ENCODE measurements around the gene RBL2. TPM values are rescaled to one million over a fixed set of nuclear protein-coding genes. Genes with fewer than 3 reads are reported as not detected.
"Not testable (repeated sequence)": the region's sequence is repeated elsewhere in the genome, so short reads cannot be mapped to it uniquely, and the experiment has no call there.

Gene RBL2
- total and polyA plus RNA-seq, 2 donors (not counting 3 experiments of a cell fraction or from before 2014, with no cell fraction given), result 22.5 to 30.7 TPM

DNA sequence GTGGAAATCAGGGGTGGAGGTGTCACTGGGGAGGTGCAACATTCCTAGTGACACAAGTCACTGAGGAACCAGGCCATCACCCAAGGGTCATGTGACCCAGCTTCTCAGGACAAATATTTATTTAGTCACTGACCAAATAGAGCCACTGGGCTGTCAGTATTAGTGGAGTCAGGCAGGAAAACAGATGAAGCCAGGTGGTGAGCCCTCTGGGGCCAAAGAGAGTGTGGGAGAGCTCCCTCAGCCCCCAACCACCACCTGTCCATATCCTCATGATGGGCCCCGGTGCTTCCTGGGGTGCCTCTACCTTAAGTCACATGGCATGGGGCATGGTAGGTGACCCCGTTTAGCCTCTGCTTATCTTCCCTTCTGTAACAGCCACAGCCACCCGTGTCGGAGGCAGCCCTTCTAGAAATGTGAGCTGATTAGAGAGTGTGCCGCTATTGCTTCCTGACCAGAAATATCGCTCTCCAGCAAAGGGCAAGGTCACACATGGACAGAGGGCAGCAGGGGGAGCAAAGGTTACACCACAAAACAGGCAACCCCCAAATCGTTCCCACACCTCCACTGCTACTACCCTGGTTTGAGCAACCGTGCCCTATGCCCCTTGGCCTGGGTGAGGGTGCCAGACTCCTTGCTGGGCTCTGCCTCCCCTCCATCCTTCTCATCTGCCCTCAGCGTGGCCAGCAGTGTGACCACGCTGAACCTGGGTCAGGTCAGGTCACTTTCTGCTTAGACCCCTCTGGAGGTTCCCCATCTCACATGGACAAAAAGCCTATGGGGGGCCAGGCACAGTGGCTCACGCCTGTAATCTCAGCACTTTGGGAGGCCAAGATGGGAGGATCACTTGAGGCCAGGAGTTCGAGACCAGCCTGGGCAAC is 77.4 kb downstream of the RBL2 start:
- DNase-seq (ENCODE audit: low read depth, low spot score) (no peak), FAIRE-seq (no peak)
- H3K9ac ChIP-seq (replicated peaks; ENCODE audit: extremely low read depth, insufficient read depth, low read length), result no peak overlapping the region
- no peak overlapping the region for H3K4me2 ChIP-seq (ENCODE audit: insufficient read depth, low read length)
- CTCF ChIA-PET, result no interaction called here
- no peaks in the 10 kb centered on the region for H3K36me3 ChIP-seq (ENCODE audit: control insufficient read depth in 2 of 2, extremely low read depth in 1 of 2, insufficient read depth in 2 of 2, low read length in 2 of 2)
- H3K27me3 ChIP-seq (ENCODE audit: control insufficient read depth in 2 of 2, insufficient read depth in 2 of 2, low read length in 2 of 2), result no peaks in the 10 kb centered on the region
- no peak overlapping the region for H3K4me3 ChIP-seq (replicated peaks in 1 of 3; ENCODE audit: insufficient read depth in 1 of 3, low read depth in 1 of 3, low read length in 3 of 3)
- H4K20me1 ChIP-seq (replicated peaks; ENCODE audit: control insufficient read depth, extremely low read depth, insufficient read depth, low read length), result no peaks in the 10 kb centered on the region
- no TSS peak for BruUV-seq (replicated peaks)
- no peak overlapping the region for H2AFZ ChIP-seq (ENCODE audit: low read depth, low read length)
- no peaks in the 10 kb centered on the region for H3K79me2 ChIP-seq (ENCODE audit: control insufficient read depth, insufficient read depth, low read length)
- intact Hi-C loops (cut with micrococcal nuclease), result loop anchor here (5.0 kb wide), 1 partner anchor 184 kb away; no protein-coding TSS in a partner anchor
- TF ChIP-seq, protein P1, sequence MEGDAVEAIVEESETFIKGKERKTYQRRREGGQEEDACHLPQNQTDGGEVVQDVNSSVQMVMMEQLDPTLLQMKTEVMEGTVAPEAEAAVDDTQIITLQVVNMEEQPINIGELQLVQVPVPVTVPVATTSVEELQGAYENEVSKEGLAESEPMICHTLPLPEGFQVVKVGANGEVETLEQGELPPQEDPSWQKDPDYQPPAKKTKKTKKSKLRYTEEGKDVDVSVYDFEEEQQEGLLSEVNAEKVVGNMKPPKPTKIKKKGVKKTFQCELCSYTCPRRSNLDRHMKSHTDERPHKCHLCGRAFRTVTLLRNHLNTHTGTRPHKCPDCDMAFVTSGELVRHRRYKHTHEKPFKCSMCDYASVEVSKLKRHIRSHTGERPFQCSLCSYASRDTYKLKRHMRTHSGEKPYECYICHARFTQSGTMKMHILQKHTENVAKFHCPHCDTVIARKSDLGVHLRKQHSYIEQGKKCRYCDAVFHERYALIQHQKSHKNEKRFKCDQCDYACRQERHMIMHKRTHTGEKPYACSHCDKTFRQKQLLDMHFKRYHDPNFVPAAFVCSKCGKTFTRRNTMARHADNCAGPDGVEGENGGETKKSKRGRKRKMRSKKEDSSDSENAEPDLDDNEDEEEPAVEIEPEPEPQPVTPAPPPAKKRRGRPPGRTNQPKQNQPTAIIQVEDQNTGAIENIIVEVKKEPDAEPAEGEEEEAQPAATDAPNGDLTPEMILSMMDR (IDR thresholded peaks at IDR 0.05; ENCODE audit: extremely low read depth in 1 of 2, insufficient read depth in 1 of 2, low read depth in 1 of 2, low read length in 2 of 2), result no peak
- TF ChIP-seq EZH2 (IDR thresholded peaks at IDR 0.05; ENCODE audit: borderline replicate concordance, low read depth, low read length, severe bottlenecking) (no peak), POLR2A (IDR thresholded peaks at IDR 0.05; ENCODE audit: low read depth, low read length) (no peak), POLR2AphosphoS5 (IDR thresholded peaks at IDR 0.05; ENCODE audit: insufficient read depth, low read depth, low read length) (no peak), JUN (IDR thresholded peaks at IDR 0.05; ENCODE audit: borderline replicate concordance, insufficient read depth, insufficient read length, low read depth) (no peak), FOS (IDR thresholded peaks at IDR 0.05; ENCODE audit: borderline replicate concordance, insufficient read depth, low read length) (no peak), MYC (IDR thresholded peaks at IDR 0.05; ENCODE audit: low read depth, low read length) (no peak), GATA2 (IDR thresholded peaks at IDR 0.05; ENCODE audit: insufficient read depth, insufficient read length, low read depth, low read length) (no peak)
- TF ChIP-seq, protein P2, sequence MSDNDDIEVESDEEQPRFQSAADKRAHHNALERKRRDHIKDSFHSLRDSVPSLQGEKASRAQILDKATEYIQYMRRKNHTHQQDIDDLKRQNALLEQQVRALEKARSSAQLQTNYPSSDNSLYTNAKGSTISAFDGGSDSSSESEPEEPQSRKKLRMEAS (IDR thresholded peaks at IDR 0.05; ENCODE audit: insufficient read depth, insufficient read length), result no peak
- H3K9me3 ChIP-seq (replicated peaks; ENCODE audit: control insufficient read depth, insufficient read depth, low read length), result no peaks in the 10 kb centered on the region
- no peaks in the 10 kb centered on the region for H3K9me1 ChIP-seq (replicated peaks; ENCODE audit: control insufficient read depth, extremely low read depth, insufficient read depth, low read length)
- H3K27ac ChIP-seq (ENCODE audit: insufficient read depth, low read depth, low read length), result peak overlapping the region; percentile 6
- POLR2A ChIA-PET, result no interaction called here
- dilution Hi-C loops (cut with MboI; ENCODE audit: extremely low pct_ligation_motif_present, low sequenced_read_pairs), result no loop called here
- peaks cover 25% of the 10 kb centered on the region for H3K4me1 ChIP-seq (ENCODE audit: control insufficient read depth, extremely low read depth, insufficient read depth, low read length)

DNA sequence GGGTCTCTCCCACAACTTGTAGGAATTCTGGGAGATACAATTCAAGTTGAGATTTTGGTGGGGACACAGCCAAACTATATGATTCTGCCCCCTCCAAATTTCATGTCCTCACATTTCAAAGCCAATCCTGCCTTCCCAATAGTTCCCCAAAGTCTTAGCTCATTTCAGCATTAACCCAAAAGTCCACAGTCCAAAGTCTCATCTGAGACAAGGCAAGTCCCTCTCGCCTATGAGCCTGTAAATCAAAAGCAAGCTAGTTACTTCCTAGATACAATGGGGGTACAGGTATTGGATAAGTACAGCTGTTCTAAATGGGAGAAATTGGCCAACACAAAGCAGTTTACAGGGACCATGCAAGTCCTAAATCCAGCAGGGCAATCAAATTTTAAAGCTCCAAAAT is 78.5 kb downstream of the RBL2 start:
- H3K36me3 ChIP-seq (ENCODE audit: control insufficient read depth in 2 of 2, extremely low read depth in 1 of 2, insufficient read depth in 2 of 2, low read length in 2 of 2); POLR2A ChIA-PET: not testable (repeated sequence)

More for the DNA sequence above, 78.5 kb downstream of the RBL2 start:
- H3K4me3 ChIP-seq (replicated peaks in 1 of 3; ENCODE audit: insufficient read depth in 1 of 3, low read depth in 1 of 3, low read length in 3 of 3); dilution Hi-C loops (cut with MboI; ENCODE audit: extremely low pct_ligation_motif_present, low sequenced_read_pairs); H3K4me2 ChIP-seq (ENCODE audit: insufficient read depth, low read length); H2AFZ ChIP-seq (ENCODE audit: low read depth, low read length); H4K20me1 ChIP-seq (replicated peaks; ENCODE audit: control insufficient read depth, extremely low read depth, insufficient read depth, low read length); FAIRE-seq; H3K9me3 ChIP-seq (replicated peaks; ENCODE audit: control insufficient read depth, insufficient read depth, low read length); CTCF ChIA-PET; BruUV-seq (replicated peaks); H3K27ac ChIP-seq (ENCODE audit: insufficient read depth, low read depth, low read length); H3K79me2 ChIP-seq (ENCODE audit: control insufficient read depth, insufficient read depth, low read length); H3K9me1 ChIP-seq (replicated peaks; ENCODE audit: control insufficient read depth, extremely low read depth, insufficient read depth, low read length); H3K9ac ChIP-seq (replicated peaks; ENCODE audit: extremely low read depth, insufficient read depth, low read length); DNase-seq (ENCODE audit: low read depth, low spot score); H3K27me3 ChIP-seq (ENCODE audit: control insufficient read depth in 2 of 2, insufficient read depth in 2 of 2, low read length in 2 of 2): not testable (repeated sequence)
- intact Hi-C loops (cut with micrococcal nuclease), result loop anchor here (5.0 kb wide), 1 partner anchor 185 kb away; no protein-coding TSS in a partner anchor
- peaks cover 33% of the 10 kb centered on the region for H3K4me1 ChIP-seq (ENCODE audit: control insufficient read depth, extremely low read depth, insufficient read depth, low read length)

Data from endothelial cell of umbilical vein (primary cell).